ENCODE data around the gene ATP8B4.

Gene ATP8B4

DNA sequence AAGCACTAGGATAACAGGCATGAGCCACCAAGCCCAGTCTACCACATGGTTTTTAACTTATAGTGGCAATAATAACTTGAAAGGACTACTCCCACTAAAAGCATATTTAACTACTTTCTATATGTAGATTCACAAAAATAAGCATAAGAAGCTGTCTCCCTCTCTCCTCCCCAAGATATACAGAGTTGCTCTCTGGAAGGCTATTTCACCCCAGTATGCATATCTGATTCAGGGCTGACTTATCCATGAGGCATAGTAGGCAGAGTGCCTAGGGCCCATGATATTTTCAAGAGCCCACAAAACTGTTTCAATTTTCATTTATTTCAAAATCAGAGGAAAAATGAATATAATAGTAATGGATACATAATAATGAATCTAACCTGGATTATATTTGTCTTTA lies 20.5 kb downstream of the ATP8B4 start:
- TF ChIP-seq, protein P1, sequence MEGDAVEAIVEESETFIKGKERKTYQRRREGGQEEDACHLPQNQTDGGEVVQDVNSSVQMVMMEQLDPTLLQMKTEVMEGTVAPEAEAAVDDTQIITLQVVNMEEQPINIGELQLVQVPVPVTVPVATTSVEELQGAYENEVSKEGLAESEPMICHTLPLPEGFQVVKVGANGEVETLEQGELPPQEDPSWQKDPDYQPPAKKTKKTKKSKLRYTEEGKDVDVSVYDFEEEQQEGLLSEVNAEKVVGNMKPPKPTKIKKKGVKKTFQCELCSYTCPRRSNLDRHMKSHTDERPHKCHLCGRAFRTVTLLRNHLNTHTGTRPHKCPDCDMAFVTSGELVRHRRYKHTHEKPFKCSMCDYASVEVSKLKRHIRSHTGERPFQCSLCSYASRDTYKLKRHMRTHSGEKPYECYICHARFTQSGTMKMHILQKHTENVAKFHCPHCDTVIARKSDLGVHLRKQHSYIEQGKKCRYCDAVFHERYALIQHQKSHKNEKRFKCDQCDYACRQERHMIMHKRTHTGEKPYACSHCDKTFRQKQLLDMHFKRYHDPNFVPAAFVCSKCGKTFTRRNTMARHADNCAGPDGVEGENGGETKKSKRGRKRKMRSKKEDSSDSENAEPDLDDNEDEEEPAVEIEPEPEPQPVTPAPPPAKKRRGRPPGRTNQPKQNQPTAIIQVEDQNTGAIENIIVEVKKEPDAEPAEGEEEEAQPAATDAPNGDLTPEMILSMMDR (IDR thresholded peaks at IDR 0.05) = no peak

DNA sequence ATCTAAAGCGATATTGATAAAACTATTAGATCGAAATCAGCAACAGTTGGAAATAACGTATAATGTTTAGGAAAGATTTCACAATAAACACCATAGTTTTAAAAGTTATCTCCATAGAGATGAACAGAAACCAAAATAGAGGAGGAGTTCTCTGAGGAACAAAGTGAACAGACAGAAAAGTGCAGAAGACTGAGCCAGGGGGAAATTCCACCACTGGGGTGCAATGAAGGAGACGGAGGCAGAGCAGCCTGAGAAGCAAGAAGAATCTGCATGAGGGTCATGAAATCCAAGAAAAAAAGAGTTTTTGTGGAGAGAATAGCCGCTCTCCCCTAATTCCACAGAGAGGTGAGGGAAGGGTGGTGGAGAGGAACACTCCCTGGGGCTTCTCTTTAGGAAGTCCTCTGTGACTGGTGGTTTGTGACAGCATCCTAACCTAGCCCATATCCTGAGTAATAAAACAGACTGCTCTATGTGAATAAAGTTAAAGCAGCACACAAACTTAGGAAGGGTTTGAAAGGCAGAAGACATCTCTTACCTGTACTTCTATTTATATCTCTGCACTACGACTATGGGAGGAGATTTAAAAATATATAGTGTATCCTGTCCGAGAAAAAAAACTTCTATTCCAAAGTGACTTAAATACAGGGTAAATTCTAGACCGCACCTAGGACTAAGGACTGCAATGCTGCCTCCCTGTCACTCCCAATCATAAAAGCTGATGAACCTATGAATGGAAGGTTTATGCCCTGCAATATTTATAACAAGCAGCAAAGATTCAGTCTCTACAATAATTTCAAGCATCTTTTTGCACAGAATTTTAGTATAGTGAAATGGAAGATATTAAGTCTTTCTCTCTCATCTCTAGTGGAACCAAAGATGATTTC lies 22.9 kb downstream of the ATP8B4 start:
- TF ChIP-seq, protein P1 (IDR thresholded peaks at IDR 0.05) = no peak

DNA sequence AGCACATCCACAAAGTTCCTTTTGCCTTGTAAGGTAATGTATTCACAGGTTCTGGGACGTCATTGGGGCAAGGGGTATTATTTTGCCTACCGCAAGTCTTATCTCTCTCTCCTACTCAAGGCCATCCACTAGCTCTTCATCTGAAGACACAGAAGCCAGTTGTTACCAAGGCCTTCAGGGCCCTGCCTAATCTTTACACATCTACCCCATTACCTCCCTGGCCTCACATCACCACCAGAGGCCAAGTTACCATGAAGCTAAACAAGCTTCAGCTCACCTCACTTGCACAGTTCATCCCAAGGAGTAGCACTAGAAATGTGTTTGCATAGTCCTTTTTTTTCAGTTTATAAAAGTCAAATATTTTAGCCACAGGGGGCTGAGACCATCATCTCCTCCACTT lies 34.1 kb downstream of the ATP8B4 start:
- TF ChIP-seq, protein P1 (IDR thresholded peaks at IDR 0.05) = no peak

DNA sequence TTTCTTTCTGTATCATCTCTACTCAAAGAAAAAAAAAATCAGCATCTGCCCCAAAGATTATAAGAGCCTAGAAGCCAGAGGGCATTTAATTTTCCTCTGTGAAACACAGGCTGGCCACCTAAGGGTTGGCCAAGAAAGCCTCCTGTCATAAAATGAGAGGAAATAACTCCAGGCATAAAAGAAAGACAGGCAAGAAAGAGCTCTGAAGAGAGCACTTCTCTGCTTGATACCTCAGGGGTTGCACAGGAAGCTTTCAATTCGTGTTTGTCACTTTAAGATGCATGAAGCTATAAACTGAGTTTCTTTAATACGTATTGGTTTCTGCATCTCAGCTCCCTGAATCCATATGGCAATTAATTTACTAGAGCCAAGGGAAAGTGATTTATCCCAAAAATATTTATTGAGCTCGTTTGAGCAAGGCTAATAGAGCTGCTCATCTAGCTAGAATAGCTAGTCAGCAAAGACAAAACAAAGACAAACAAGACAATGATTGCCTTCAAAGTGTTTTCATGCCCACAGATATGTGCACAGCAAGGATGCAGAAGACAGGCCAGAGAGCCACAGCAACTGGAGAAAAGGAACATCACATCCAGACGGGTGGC lies 35.5 kb downstream of the ATP8B4 start:
- TF ChIP-seq, protein P1 (IDR thresholded peaks at IDR 0.05) = no peak

- TF ChIP-seq, protein P1 (IDR thresholded peaks at IDR 0.05) = no peak
Observed at GRCh38 chr15:50082066-50082465, 37.0 kb downstream of the ATP8B4 start.

DNA sequence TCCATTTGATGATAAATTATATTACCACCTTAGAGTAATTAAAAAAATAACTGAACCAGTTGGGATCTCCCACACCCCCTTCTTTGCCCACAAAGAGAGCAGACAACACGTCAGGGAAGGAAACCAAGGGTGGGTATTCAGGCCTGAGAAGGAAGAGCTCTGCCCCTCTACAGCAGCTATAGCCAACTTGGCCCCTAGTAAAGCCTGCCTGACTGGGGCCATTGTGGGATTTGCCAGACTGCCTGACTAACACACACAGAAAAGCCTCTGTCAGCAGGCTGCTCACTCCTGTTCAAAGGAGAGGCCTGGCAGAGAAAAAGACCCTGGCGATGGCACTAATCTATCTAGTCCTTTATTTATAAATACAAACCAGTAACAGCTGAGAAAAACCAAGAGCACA lies 41.4 kb downstream of the ATP8B4 start:
- TF ChIP-seq, protein P1 (IDR thresholded peaks at IDR 0.05) = no peak

- TF ChIP-seq, protein P1 (IDR thresholded peaks at IDR 0.05) = no peak
Observed at GRCh38 chr15:50077176-50077575, 41.9 kb downstream of the ATP8B4 start.
